SK-N-SH treated with all-trans-retinoic acid at 6 μM for 48 hours (cell line): ENCODE data around the gene CABP1.

ENCODE experiments used
- ARNTL ChIP-seq: fragments of 450-650 bp; formaldehyde crosslinking; IDR thresholded peaks from 2 replicates; pipeline ENCODE4 v1.5.0; 2020; ENCODE audit warnings: low read depth, mild to moderate bottlenecking, moderate library complexity, borderline replicate concordance
- CSDC2 ChIP-seq: fragments of 250-450 bp; sonication (Bioruptor Pico); IDR thresholded peaks from 2 replicates; pipeline ENCODE4 v1.5.0; 2020; ENCODE audit warnings: mild to moderate bottlenecking, moderate library complexity
- PATZ1 ChIP-seq: fragments of 250-450 bp; sonication (Bioruptor Pico); IDR thresholded peaks from 2 replicates; pipeline ENCODE4 v1.8.0; 2020; ENCODE audit warnings: mild to moderate bottlenecking, moderate library complexity, borderline replicate concordance
- RARB ChIP-seq: fragments of 250-450 bp; sonication (Bioruptor Pico); IDR thresholded peaks from 2 replicates; pipeline ENCODE4 v1.8.0; 2021; ENCODE audit warnings: mild to moderate bottlenecking, moderate library complexity
- TCF4 ChIP-seq: fragments of 250-450 bp; sonication (Bioruptor Pico); IDR thresholded peaks from 2 replicates; pipeline ENCODE4 v1.8.0; 2021; ENCODE audit warnings: mild to moderate bottlenecking, moderate library complexity, borderline replicate concordance
- TOX ChIP-seq: fragments of 250-450 bp; sonication (Bioruptor Pico); IDR thresholded peaks from 2 replicates; pipeline ENCODE4 v1.8.0; 2021; ENCODE audit warnings: mild to moderate bottlenecking, moderate library complexity, borderline replicate concordance
- ZC3H10 ChIP-seq: fragments of 250-450 bp; sonication (Bioruptor Pico); IDR thresholded peaks from 2 replicates; pipeline ENCODE4 v1.5.1; 2021; ENCODE audit warnings: mild to moderate bottlenecking, moderate library complexity
- ZFP30 ChIP-seq: fragments of 450-650 bp; formaldehyde crosslinking; IDR thresholded peaks from 2 replicates; pipeline ENCODE4 v1.5.0; 2022; ENCODE audit warnings: mild to moderate bottlenecking, moderate library complexity
- TF ChIP-seq, protein P1 (sequence below): fragments of 250-450 bp; sonication (Bioruptor Pico); IDR thresholded peaks from 2 replicates; pipeline ENCODE4 v1.5.0; 2020; ENCODE audit warnings: mild to moderate bottlenecking, moderate library complexity

DNA sequence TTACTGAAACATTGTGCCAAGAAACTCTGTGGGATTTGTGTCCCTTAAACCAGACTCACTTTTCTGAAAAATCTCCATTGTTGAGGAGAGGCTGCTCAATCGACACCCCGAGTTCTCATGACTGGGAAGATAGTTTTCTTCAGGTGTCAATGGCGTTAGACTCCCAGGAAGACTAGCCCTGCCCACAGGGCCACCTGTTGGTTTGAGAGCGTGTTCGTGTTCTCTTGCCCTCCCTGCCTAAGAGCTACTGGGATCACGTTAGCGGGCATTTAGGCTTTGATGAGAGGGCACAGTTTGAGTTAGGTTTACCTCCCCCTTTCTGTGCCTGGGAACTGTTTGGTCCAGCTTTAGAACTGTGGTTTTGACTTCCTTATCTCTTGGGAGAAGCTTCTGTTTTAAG lies 59.1 kb downstream of the CABP1 start:
- no peak for TF ChIP-seq ZFP30 (CRISPR knock-in tag)
- no peak for TF ChIP-seq CSDC2
- TF ChIP-seq PATZ1 (CRISPR knock-in tag) = no peak
- no peak for TF ChIP-seq ZC3H10 (CRISPR knock-in tag)
- TF ChIP-seq ARNTL (CRISPR knock-in tag) = no peak
- TF ChIP-seq, protein P1, sequence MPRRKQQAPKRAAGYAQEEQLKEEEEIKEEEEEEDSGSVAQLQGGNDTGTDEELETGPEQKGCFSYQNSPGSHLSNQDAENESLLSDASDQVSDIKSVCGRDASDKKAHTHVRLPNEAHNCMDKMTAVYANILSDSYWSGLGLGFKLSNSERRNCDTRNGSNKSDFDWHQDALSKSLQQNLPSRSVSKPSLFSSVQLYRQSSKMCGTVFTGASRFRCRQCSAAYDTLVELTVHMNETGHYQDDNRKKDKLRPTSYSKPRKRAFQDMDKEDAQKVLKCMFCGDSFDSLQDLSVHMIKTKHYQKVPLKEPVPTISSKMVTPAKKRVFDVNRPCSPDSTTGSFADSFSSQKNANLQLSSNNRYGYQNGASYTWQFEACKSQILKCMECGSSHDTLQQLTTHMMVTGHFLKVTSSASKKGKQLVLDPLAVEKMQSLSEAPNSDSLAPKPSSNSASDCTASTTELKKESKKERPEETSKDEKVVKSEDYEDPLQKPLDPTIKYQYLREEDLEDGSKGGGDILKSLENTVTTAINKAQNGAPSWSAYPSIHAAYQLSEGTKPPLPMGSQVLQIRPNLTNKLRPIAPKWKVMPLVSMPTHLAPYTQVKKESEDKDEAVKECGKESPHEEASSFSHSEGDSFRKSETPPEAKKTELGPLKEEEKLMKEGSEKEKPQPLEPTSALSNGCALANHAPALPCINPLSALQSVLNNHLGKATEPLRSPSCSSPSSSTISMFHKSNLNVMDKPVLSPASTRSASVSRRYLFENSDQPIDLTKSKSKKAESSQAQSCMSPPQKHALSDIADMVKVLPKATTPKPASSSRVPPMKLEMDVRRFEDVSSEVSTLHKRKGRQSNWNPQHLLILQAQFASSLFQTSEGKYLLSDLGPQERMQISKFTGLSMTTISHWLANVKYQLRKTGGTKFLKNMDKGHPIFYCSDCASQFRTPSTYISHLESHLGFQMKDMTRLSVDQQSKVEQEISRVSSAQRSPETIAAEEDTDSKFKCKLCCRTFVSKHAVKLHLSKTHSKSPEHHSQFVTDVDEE (CRISPR knock-in tag) = no peak
- TF ChIP-seq TOX (CRISPR knock-in tag) = no peak
- no peak for TF ChIP-seq TCF4 (CRISPR knock-in tag)
- TF ChIP-seq RARB = no peak
